CD14-positive monocyte (primary cell): ENCODE data around the gene SLIT3. TPM values are rescaled to one million over a fixed set of nuclear protein-coding genes. Genes with fewer than 3 reads are reported as not detected.

Experiments used
- DNase-seq, 3 donors: peaks; one replicate each; pipeline ENCODE4 v3.0.0-alpha.2; 2011 to 2022
- H2AFZ ChIP-seq: 2 replicates; pipeline ENCODE4 v1.6.0; 2012; ENCODE audit warnings: mild to moderate bottlenecking, low read depth, low read length, inconsistent platforms; ENCODE audit not compliant: insufficient read depth, poor library complexity, severe bottlenecking
- H3K27ac ChIP-seq, 2 donors: 1 replicate in 1 of 2; 2 replicates in 1 of 2; pipeline ENCODE4 v1.5.1; 2012 to 2013; ENCODE audit warnings: low read length in 2 of 2, control low read depth in 1 of 2, inconsistent platforms in 1 of 2, low read depth in 1 of 2, mild to moderate bottlenecking in 1 of 2
- H3K27me3 ChIP-seq, 2 donors: one replicate each; pipeline versions ENCODE4 v1.6.0 to v1.6.1; 2011 to 2013; ENCODE audit warnings: low read length in 2 of 2; ENCODE audit not compliant: control insufficient read depth in 2 of 2, insufficient read depth in 2 of 2
- H3K36me3 ChIP-seq, 2 donors: replicated peaks in 1 of 2; 1 replicate in 1 of 2; 2 replicates in 1 of 2; pipeline versions ENCODE4 v1.5.1 to v1.6.1; 2012 to 2013; ENCODE audit warnings: low read length in 2 of 2, control low read depth in 1 of 2, inconsistent platforms in 1 of 2, mild to moderate bottlenecking in 1 of 2; ENCODE audit not compliant: insufficient read depth in 2 of 2, control insufficient read depth in 1 of 2
- H3K4me1 ChIP-seq, 2 donors: 1 replicate in 1 of 2; 2 replicates in 1 of 2; pipeline versions ENCODE4 v1.5.1 to v1.6.1; 2012 to 2013; ENCODE audit warnings: low read length in 2 of 2, control low read depth in 1 of 2, inconsistent platforms in 1 of 2, mild to moderate bottlenecking in 1 of 2, moderate library complexity in 1 of 2; ENCODE audit not compliant: insufficient read depth in 2 of 2, control insufficient read depth in 1 of 2
- H3K4me2 ChIP-seq: replicated peaks from 2 replicates; pipeline ENCODE3; 2012; ENCODE audit warnings: low read length, moderate library complexity, mild to moderate bottlenecking; ENCODE audit not compliant: poor library complexity, severe bottlenecking; ENCODE audit errors: extremely low read depth
- H3K4me3 ChIP-seq, 3 experiments: fragments of 200-600 bp in 1 of 3; sonication (generic) in 1 of 3; replicated peaks in 1 of 3; 1 replicate in 2 of 3; 2 replicates in 1 of 3; pipeline ENCODE4 v1.5.1; 2011 to 2013; ENCODE audit warnings: low read length in 3 of 3, mild to moderate bottlenecking in 3 of 3, control low read depth in 2 of 3, low read depth in 2 of 3, inconsistent platforms in 1 of 3, moderate library complexity in 1 of 3
- H3K79me2 ChIP-seq: 2 replicates; pipeline ENCODE4 v1.6.0; 2012; ENCODE audit warnings: mild to moderate bottlenecking, control low read depth, inconsistent platforms, low read length, moderate library complexity; ENCODE audit not compliant: insufficient read depth
- H3K9ac ChIP-seq: 2 replicates; pipeline ENCODE4 v1.6.0; 2017; ENCODE audit warnings: low read length, mild to moderate bottlenecking; ENCODE audit not compliant: insufficient read depth, poor library complexity, severe bottlenecking
- H3K9me3 ChIP-seq, 2 donors: replicated peaks in 1 of 2; 1 replicate in 1 of 2; 2 replicates in 1 of 2; pipeline versions ENCODE4 v1.5.1 to v1.6.1; 2012 to 2013; ENCODE audit warnings: low read length in 2 of 2, control low read depth in 1 of 2; ENCODE audit not compliant: control insufficient read depth in 1 of 2, insufficient read depth in 1 of 2
- H4K20me1 ChIP-seq: 2 replicates; pipeline ENCODE4 v1.6.0; 2012; ENCODE audit warnings: mild to moderate bottlenecking, low read length, control low read depth, moderate library complexity; ENCODE audit not compliant: insufficient read depth
- H3K27ac Mint-ChIP-seq, 7 donors: one replicate each; pipeline ENCODE4 v1.8.0; 2020; ENCODE audit warnings: mild to moderate bottlenecking in 7 of 7, mixed read lengths in 7 of 7, moderate library complexity in 6 of 7, inconsistent platforms in 2 of 7
- H3K27me3 Mint-ChIP-seq, 3 donors: one replicate each; pipeline ENCODE4 v1.8.0; 2021 to 2022; ENCODE audit warnings: low read depth in 3 of 3, mild to moderate bottlenecking in 3 of 3, mixed read lengths in 3 of 3, moderate library complexity in 3 of 3, inconsistent platforms in 1 of 3
- H3K36me3 Mint-ChIP-seq, 2 donors: one replicate each; pipeline ENCODE4 v1.8.0; 2020; ENCODE audit warnings: mixed read lengths in 2 of 2, inconsistent platforms in 1 of 2, mild to moderate bottlenecking in 1 of 2
- H3K4me1 Mint-ChIP-seq: one replicate; pipeline ENCODE4 v1.8.0; 2020; ENCODE audit warnings: mild to moderate bottlenecking, mixed read lengths
- H3K4me3 Mint-ChIP-seq, 2 donors: one replicate each; pipeline ENCODE4 v1.8.0; 2020; ENCODE audit warnings: mild to moderate bottlenecking in 2 of 2, mixed read lengths in 2 of 2, moderate library complexity in 1 of 2
- H3K9me3 Mint-ChIP-seq, 7 donors: one replicate each; pipeline ENCODE4 v1.8.0; 2020 to 2022; ENCODE audit warnings: mixed read lengths in 7 of 7, mild to moderate bottlenecking in 6 of 7, moderate library complexity in 6 of 7, inconsistent platforms in 2 of 7
- CTCF ChIP-seq: fragments of 200-600 bp; IDR thresholded peaks from one replicate; pipeline ENCODE4 v1.8.0; 2022; ENCODE audit warnings: antibody characterized with exemption, mild to moderate bottlenecking
- WGBS: methylation state at CpG from one replicate; pipeline ENCODE4 v1.1.5; 2013; ENCODE audit warnings: missing lambda C conversion rate; ENCODE audit not compliant: insufficient coverage; 5-methylcytosine and 5-hydroxymethylcytosine counted together
- intact Hi-C, 2 donors: fragments of 100-400 bp; cut with micrococcal nuclease; formaldehyde crosslinking; loops; one replicate each; pipeline versions ENCODE4 v1.15.0 to v1.15.1; 2023
- polyA plus RNA-seq, 3 donors: library from polyadenylated mRNA; depleted of rRNA in 1 of 3; unstranded in 2 of 3; stranded (reverse) in 1 of 3; fragments of 300-500 nt in 2 of 3; fragments of >200 nt in 1 of 3; fragmentation: Illumina TruSeq in 2 of 3; gene quantifications; 1 replicate in 2 of 3; 2 replicates in 1 of 3; pipeline ENCODE4 v1.2.3, GENCODE V29; 2012 to 2021

SLIT3 gene
- polyA plus RNA-seq, 3 donors: not detected

DNA sequence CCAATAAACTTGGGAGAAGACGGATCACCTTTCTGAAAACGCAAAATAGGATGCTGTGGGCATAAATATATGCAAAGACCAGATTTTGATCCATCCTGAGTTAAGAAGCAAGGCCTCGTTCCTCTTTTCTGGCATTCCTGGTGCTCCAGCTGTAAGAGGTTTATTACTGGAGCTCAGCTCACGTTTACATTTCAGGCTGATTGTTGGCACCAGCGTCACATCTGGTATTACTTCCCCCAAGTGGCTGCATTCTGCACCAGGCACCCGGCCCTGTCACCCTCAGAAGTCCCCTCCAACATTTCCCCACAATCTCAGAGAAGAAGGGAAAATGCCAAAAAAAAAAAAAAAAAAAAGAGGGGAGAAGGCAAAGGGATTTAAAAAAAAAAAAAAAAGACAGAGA, 348.7 kb downstream of the SLIT3 start:
- Histone ChIP-seq H3K27me3 (no peaks in the 10 kb centered on the region), H2AFZ (no peak overlapping the region), H3K4me2 (no peak overlapping the region), H3K4me3 (no peak overlapping the region), H3K79me2 (no peaks in the 10 kb centered on the region), H3K9me3 (no peaks in the 10 kb centered on the region), H3K9ac (no peak overlapping the region), H3K4me1 (no peaks in the 10 kb centered on the region), H3K27ac (no peak overlapping the region), H4K20me1 (no peaks in the 10 kb centered on the region), H3K36me3 (no peaks in the 10 kb centered on the region)
- TF ChIP-seq CTCF: no peak
- WGBS: 89% methylated on average over 3 of the region's 6 CpGs
- no peaks in the 10 kb centered on the region for H3K4me1 Mint-ChIP-seq
- no peak overlapping the region for H3K4me3 Mint-ChIP-seq
- no peak for DNase-seq
- intact Hi-C loops: no loop called here
- H3K9me3 Mint-ChIP-seq: peaks cover 0 to 2% (median 0%) of the 10 kb centered on the region in 7 donors
- no peaks in the 10 kb centered on the region for H3K36me3 Mint-ChIP-seq
- peaks cover 0 to 3% (median 2%) of the 10 kb centered on the region in 3 donors for H3K27me3 Mint-ChIP-seq
- no peak overlapping the region for H3K27ac Mint-ChIP-seq

DNA sequence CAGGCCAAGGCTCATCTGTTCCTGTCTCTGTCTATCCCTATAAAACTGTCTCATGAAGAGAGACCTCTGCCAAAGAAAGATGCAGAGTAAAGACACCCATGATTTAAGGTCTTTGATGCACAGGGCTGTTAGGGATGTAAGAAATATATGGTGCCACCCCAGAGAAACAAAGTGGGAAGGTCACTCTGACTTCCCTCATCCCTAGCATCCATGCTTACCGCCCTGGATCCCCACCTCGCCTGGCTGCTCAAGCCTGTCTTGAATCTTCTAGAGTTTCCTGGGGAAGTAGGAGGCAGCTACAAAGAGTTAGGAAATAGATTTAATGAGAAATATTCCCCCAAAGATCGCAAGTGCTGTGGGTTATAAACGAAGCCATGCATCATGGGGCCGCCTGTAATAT, 349.2 kb downstream of the SLIT3 start:
- Histone ChIP-seq H2AFZ (no peak overlapping the region), H3K27me3 (no peaks in the 10 kb centered on the region), H3K27ac (no peak overlapping the region), H3K4me3 (no peak overlapping the region), H3K4me2 (no peak overlapping the region), H3K36me3 (no peaks in the 10 kb centered on the region), H3K79me2 (no peaks in the 10 kb centered on the region), H3K4me1 (no peaks in the 10 kb centered on the region), H3K9ac (no peak overlapping the region), H3K9me3 (no peaks in the 10 kb centered on the region), H4K20me1 (no peaks in the 10 kb centered on the region)
- Mint-ChIP-seq H3K27me3 (peaks cover 0 to 3% (median 2%) of the 10 kb centered on the region in 3 donors), H3K27ac (no peak overlapping the region), H3K9me3 (peaks cover 0 to 2% (median 0%) of the 10 kb centered on the region in 7 donors), H3K36me3 (no peaks in the 10 kb centered on the region), H3K4me3 (no peak overlapping the region), H3K4me1 (no peaks in the 10 kb centered on the region)
- 83% methylated on average over 3 of the region's 5 CpGs for WGBS
- no peak for DNase-seq
- no peak for TF ChIP-seq CTCF
- intact Hi-C loops: no loop called here
